ENCODE results near the gene DUSP15.
A peak's percentile ranks its signal among the peaks of the same experiment; 100 is the strongest.

Gene DUSP15

DNA sequence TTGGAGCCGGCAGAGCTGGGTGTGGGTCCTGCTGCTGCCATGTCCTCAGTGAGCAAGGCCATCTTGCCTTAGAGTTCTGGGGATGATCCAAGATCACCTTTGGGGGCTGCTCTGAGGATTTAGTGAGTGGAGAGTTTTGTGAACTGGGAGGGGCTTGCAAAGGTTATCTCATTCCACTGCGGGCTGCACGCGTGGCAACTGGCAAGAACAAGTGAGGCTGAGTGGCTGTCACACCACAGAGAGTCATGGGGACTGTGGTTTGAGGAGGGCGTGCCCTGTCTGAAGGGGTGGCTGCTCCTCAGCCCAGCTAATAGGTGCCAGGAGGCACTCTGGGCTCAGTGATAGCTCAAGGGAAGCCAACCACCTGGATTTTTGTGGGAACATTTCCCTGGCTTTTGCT lies 37.7 kb upstream of the DUSP15 start:
- TF ChIP-seq GATA1 (IDR thresholded peaks at IDR 0.05; ENCODE audit: low read depth, low read length) = no peak
- no peak for TF ChIP-seq POLR2A (IDR thresholded peaks at IDR 0.05; ENCODE audit: low read length)
- peak; percentile 12 to 31 for DNase-seq

DNA sequence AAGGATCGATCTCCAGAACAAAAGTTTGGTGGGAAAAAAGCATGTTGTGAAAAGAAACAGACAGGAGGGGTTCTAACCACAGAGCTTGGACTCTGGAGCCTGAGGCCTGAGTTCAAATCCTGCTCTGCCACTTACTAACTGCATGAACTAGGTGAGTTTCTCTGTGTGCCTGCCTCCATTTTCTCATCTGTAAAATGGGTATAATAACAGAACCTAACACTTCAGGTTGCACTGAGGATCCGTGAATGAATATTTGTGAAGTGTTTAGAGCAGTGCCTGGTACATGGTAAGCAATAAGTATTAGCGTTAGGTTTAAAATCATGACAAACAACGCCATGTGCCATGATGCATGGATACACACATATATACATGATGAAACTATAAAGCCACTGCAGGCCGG lies 36.7 kb upstream of the DUSP15 start:
- TF ChIP-seq POLR2A (IDR thresholded peaks at IDR 0.05; ENCODE audit: low read length) (no peak), GATA1 (IDR thresholded peaks at IDR 0.05; ENCODE audit: low read depth, low read length) (no peak)
- no peak for DNase-seq

DNA sequence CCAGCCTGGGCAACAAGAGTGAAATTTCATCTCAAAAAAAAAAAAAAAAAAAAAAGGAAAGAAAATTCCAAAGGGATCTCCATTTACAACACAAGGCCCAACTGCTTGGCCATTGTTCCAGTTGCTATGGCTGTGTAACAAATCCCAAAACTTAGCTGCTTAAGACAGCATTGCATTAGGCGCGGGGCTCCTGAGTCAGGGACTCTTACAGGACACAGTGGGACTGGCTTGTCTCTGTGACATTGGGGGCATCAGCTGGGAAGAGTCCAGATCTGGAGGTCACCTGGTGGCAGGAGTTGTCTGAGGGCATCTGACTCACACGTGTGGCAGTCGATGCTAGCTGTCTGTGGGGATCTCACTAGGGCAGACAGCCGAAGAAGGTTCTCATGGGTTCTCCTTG lies 35.7 kb upstream of the DUSP15 start:
- TF ChIP-seq GATA1 (IDR thresholded peaks at IDR 0.05; ENCODE audit: low read depth, low read length) (no peak), POLR2A (IDR thresholded peaks at IDR 0.05; ENCODE audit: low read length) (no peak)

DNA sequence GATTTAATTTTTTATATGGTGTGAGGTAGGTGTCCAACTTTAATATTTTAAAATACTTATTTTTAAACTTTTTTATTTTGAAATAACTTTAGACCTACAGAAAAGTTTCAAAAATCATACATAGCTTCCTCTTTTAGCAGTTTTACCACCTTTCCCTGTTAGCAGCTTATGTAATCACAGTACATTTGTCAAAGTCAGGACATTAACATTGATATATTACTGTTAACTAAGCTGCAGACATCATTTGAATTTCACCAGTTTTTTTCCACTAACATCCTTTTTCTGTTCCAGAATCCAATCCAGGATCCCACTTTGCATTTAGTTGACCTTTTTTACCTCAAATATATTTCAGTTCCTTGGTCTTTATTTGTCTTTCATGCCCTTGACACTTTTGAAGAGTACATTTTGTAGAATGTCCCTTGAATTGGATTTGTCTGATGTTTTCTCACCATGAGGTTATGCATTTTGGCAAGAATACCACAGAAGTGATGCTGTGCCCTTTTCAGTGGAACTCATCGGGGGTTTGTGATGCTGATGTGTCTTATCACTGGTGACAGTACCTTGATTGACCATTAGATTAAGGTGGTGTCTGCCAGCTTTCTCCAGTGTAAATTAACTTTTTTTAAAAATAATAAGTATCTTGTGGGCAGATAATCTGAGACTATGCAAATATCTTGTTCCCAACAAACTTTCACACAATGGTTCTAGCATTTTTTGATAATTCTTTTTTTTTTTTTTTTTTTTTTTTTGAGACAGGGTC lies 33.5 kb upstream of the DUSP15 start:
- TF ChIP-seq GATA1 (IDR thresholded peaks at IDR 0.05; ENCODE audit: low read depth, low read length) = no peak
- TF ChIP-seq POLR2A (IDR thresholded peaks at IDR 0.05; ENCODE audit: low read length) = no peak
- DNase-seq = no peak

More for the DNA sequence above, 35.7 kb upstream of the DUSP15 start:
- DNase-seq = no peak

DNA sequence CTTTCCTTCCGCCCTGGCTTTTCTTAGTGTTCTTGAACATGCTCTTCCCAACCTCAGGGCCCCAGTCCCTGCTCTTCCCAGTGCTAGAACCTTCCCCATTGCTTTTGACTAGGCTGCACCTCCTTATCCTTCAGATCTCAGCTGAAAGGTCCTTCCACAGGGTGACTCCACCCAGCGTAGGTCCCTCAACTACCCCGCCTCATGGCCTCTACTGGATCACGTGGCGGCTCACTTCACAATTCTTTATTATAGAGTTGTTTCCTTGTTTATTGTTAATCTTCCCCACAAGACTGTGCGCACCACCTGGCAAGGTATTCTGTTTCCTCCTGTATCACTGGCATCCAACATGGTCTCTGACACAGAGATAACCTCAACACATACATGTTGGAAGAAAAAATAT lies 31.3 kb upstream of the DUSP15 start:
- TF ChIP-seq POLR2A (IDR thresholded peaks at IDR 0.05; ENCODE audit: low read length) (no peak), GATA1 (IDR thresholded peaks at IDR 0.05; ENCODE audit: low read depth, low read length) (no peak)
- DNase-seq = no peak

DNA sequence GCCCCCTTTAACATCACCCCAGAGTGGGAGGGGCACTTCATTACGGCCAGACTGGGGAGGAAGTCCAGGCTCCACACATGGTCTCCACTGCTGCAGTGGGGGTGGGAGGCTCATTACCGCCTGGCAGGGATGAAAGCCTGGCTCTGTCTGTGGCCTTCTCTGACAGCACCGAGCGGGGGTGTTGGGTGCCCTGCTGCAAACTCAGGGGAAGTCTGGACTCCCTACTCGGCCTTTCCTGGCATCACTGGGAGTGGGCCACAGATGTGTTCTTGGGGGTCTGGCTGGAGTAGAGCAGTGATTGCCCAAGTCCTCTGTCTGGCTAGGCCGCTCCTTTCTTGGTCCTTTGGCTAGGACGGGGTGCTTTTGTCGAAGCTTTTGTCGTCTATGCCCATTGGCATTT lies 27.2 kb upstream of the DUSP15 start:
- DNase-seq = no peak
- no peak for TF ChIP-seq POLR2A (IDR thresholded peaks at IDR 0.05; ENCODE audit: low read length)

DNA sequence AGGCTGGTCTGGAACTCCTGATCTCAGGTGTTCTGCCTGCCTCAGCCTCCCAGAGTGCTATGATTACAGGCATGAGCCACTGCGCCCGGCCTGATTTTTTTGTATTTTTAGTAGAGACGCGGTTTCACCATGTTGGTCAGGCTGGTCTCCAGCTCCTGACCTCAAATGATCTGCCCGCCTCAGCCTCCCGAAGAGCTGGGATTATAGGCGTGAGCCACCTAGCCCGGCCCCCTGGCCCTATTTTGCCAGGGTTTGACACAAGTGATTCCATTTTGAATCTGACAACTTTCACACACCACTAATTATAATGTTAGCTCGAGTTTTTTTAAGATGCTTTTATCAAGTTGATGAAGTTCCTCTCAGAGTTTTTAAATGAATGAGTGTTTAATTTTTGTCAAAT lies 25.7 kb upstream of the DUSP15 start:
- no peak for DNase-seq
- TF ChIP-seq POLR2A (IDR thresholded peaks at IDR 0.05; ENCODE audit: low read length) = no peak
- no peak for TF ChIP-seq GATA1 (IDR thresholded peaks at IDR 0.05; ENCODE audit: low read depth, low read length)

DNA sequence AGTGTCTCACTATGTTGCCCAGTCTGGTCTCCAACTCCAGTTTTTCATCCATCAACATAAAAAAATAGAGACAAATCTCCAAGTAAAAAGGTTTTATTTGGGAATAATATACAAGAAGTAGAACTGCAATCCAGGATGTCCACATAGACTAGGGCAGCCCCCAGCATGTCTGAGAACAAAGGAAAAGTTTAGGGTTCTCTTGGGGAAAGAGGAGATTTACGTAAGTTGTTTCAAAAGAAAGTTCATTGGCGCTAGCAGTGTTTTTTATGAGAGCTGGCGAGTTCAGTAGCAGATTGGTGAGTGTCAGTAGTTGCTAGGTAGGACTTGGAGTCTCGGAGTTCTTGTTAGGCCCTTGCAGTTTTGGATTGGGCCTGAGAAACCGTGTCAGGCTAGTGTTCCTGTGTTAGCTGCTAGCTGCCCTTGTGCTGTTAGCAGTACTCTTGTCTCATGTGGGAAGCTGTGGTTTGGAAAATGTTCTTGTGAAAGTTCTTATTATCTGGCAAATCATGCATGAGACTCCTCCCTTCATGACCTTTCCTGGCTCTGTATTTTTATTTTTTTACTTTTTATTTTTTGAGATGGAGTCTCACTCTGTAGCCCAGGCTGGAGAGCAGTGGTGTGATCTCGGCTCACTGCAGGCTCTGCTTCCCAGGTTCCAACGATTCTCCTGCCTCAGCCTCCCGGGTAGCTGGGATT lies 24.8 kb upstream of the DUSP15 start:
- TF ChIP-seq GATA1 (IDR thresholded peaks at IDR 0.05; ENCODE audit: low read depth, low read length) = no peak
- no peak for TF ChIP-seq POLR2A (IDR thresholded peaks at IDR 0.05; ENCODE audit: low read length)
- DNase-seq = peak; percentile 28 to 38

DNA sequence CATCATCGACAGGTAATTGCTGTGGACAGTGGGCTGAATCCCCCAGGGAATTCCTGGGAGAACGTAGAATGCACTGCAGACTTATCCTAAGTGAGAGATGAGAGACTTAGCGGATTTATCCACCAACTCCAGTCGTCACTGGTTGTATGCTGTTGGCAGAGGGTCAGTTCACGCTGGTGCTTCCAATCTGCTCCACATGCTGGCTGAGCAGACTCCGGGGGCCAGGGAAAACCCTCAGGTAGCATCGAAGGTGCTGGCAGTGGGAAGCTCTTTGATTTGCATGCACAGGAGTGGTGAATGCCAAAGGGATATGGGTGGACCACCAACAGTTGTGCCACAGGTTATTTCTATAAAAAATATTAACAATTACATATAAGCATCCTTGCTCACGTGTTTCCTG lies 20.3 kb upstream of the DUSP15 start:
- TF ChIP-seq GATA1 (IDR thresholded peaks at IDR 0.05; ENCODE audit: low read depth, low read length) (no peak), POLR2A (IDR thresholded peaks at IDR 0.05; ENCODE audit: low read length) (no peak)
- no peak for DNase-seq

DNA sequence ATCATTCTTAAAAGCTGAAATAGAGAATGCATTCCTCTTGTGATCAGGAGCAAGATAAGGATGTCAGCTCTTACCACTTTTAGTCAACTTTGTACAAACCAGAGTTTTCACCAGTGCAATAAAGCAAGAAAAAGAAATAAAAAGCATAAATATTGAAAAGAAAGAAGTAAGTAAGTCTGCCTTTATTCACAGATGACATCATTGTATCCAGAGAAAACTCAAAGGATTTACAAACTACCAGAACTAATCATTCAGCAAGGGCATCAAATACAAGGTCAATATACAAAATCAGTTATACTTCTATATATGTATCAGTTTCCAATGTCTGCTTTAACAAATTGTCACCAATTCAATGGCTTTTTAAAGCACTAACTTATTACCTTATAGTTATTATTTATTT lies 13.5 kb upstream of the DUSP15 start:
- TF ChIP-seq POLR2A (IDR thresholded peaks at IDR 0.05; ENCODE audit: low read length) = no peak
- TF ChIP-seq GATA1 (IDR thresholded peaks at IDR 0.05; ENCODE audit: low read depth, low read length) = no peak
- no peak for DNase-seq

DNA sequence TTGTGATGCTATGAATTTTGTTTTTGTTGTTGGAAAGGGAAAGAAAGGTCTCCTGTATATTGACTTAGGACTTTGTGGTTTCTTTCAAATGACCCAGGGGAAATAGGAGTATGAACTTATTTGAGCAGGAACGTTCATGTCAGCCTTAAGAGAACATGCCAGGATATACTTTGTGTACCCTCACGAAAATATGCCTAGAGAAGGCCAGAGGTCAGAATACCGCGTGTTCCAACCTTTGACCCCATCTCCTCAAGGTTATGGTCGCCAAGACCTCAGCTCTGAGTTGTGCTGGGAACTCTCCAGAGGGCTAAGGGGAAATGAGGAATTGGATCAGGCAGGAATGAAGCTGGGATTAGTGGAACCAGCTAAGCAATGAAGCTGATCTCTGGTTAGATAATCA lies 11.6 kb upstream of the DUSP15 start:
- no peak for DNase-seq
- TF ChIP-seq GATA1 (IDR thresholded peaks at IDR 0.05; ENCODE audit: low read depth, low read length) = no peak
- TF ChIP-seq POLR2A (IDR thresholded peaks at IDR 0.05; ENCODE audit: low read length) = no peak

DNA sequence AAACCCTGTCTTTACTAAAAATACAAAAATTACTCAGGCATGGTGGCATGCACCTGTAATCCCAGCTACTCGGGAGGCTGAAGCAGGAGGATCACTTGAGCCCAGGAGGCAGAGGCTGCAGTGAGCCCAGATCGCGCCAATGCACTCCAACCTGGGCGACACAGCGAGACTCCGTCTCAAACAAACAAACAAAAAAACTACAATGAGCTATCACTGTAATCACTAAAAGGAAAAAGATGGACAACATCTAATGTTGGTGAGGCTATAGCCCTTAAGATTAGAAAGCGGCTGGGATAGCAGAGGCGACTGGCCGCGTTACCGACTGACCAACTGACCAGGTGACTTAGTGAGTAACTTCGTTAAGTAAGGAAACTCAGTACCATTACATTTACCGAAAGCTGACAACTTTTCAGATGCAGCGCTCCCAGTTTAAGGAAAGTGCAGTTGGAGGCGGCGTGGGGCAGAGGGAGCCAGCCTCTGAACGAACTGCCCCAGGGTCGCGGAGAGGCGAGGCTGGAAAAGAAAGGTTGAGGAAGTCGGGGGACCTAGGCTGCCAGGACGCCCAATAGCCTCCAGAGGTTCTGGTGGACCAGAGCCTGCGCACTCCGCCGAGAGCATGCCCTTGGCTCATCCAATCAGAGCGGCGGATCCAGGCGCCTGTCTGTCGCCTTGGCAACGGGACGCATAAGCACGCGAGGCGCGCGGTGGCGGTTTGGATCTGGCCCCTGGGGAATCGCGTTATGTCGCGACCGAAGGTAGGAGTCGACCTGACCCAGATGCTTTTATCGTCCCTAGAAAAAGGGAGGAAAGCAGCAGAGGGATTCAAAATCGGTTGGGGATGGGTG lies 9.0 kb upstream of the DUSP15 start:
- TF ChIP-seq POLR2A (IDR thresholded peaks at IDR 0.05; ENCODE audit: low read length) = no peak
- TF ChIP-seq GATA1 (IDR thresholded peaks at IDR 0.05; ENCODE audit: low read depth, low read length) = no peak
- DNase-seq = peak; percentile 90 to 92

DNA sequence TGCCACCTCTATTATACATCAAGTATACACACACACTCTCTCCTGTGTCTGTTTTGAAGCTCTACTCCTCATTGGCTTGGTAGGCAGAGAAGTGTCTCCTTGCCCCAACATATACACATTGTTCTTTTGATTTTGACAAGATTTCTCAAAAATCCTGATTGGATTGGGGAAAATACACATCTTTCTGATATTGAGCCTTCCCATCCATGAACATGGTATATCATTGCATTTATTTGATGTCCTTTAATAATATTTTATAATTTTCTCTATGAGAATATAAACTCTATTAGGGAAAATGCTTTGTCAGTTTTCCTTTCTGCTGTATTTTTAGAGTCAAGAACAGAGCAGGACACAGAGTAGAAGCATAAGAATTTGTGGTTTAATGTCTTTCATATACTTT lies 7.4 kb upstream of the DUSP15 start:
- TF ChIP-seq POLR2A (IDR thresholded peaks at IDR 0.05; ENCODE audit: low read length) = no peak
- TF ChIP-seq GATA1 (IDR thresholded peaks at IDR 0.05; ENCODE audit: low read depth, low read length) = no peak
- no peak for DNase-seq

DNA sequence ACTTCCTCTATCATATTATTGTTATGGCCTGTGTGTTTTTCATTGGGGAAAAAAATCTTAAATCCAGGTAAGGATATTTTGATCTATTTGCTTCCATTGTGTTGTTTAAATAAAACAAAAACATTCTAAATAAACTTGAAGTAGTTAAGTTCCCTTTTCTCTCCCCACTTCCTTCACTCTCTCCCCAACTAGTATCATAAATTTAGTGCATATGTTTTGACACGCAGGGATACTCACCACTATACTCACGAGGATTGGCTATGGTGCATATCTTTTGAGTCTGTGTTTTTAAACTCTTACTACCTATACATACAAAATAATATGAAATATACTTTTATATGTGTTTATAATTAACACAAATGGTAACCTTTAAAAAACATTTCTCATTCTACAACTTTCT lies 5.3 kb upstream of the DUSP15 start:
- no peak for DNase-seq
- TF ChIP-seq GATA1 (IDR thresholded peaks at IDR 0.05; ENCODE audit: low read depth, low read length) = no peak
- no peak for TF ChIP-seq POLR2A (IDR thresholded peaks at IDR 0.05; ENCODE audit: low read length)

Measured in erythroblast (primary cell).